Keratinocyte (primary cell): ENCODE data around the gene TSPEAR. TPM values are rescaled to one million over a fixed set of nuclear protein-coding genes. Genes with fewer than 3 reads are reported as not detected.

ENCODE experiments used
- DNase-seq: peaks from one replicate; pipeline ENCODE4 v3.0.0-alpha.2; 2011; ENCODE audit warnings: low read depth, missing footprints, low spot score
- FAIRE-seq: peaks from 2 replicates; lab custom pipeline; 2011; peaks lifted over from hg19 to GRCh38; lab: Jason Lieb, UNC
- H2AFZ ChIP-seq: 2 replicates; pipeline ENCODE4 v1.6.0; 2012; ENCODE audit warnings: low read length, control low read depth, inconsistent platforms; ENCODE audit not compliant: control insufficient read depth
- H3K27ac ChIP-seq: 2 replicates; pipeline ENCODE4 v1.5.1; 2011; ENCODE audit warnings: low read length; ENCODE audit not compliant: control insufficient read depth, insufficient read depth
- H3K27me3 ChIP-seq: 3 replicates; pipeline ENCODE4 v1.6.0; 2011; ENCODE audit warnings: low read length; ENCODE audit not compliant: control insufficient read depth, insufficient read depth; ENCODE audit errors: extremely low read depth
- H3K36me3 ChIP-seq, 2 experiments: 2 replicates in 1 of 2; 3 replicates in 1 of 2; pipeline ENCODE4 v1.5.1; 2011; ENCODE audit warnings: low read length in 2 of 2, mild to moderate bottlenecking in 1 of 2; ENCODE audit not compliant: control insufficient read depth in 2 of 2, insufficient read depth in 2 of 2; ENCODE audit errors: extremely low read depth in 1 of 2
- H3K4me1 ChIP-seq: 3 replicates; pipeline ENCODE4 v1.5.1; 2011; ENCODE audit warnings: low read length; ENCODE audit not compliant: control insufficient read depth, insufficient read depth; ENCODE audit errors: extremely low read depth
- H3K4me2 ChIP-seq: 3 replicates; pipeline ENCODE4 v1.6.0; 2011; ENCODE audit warnings: low read depth, low read length; ENCODE audit not compliant: control insufficient read depth, insufficient read depth; ENCODE audit errors: extremely low read depth
- H3K4me3 ChIP-seq, 3 experiments: fragments of 200-600 bp in 1 of 3; sonication (generic) in 1 of 3; 2 replicates in 2 of 3; 3 replicates in 1 of 3; pipeline ENCODE4 v1.5.1; 2011 to 2016; ENCODE audit warnings: low read length in 3 of 3, mild to moderate bottlenecking in 3 of 3, control low read depth in 2 of 3, inconsistent platforms in 1 of 3, low read depth in 1 of 3, mixed read lengths in 1 of 3, mixed run types in 1 of 3, moderate library complexity in 1 of 3; ENCODE audit not compliant: control insufficient read depth in 2 of 3, insufficient read depth in 2 of 3; ENCODE audit errors: extremely low read depth in 1 of 3
- H3K79me2 ChIP-seq: 2 replicates; pipeline ENCODE4 v1.6.0; 2012; ENCODE audit warnings: low read length; ENCODE audit not compliant: control insufficient read depth, insufficient read depth
- H3K9ac ChIP-seq: 3 replicates; pipeline ENCODE4 v1.6.0; 2011; ENCODE audit warnings: low read length; ENCODE audit not compliant: control insufficient read depth, insufficient read depth; ENCODE audit errors: extremely low read depth
- H3K9me1 ChIP-seq: 3 replicates; pipeline ENCODE4 v1.6.0; 2011; ENCODE audit warnings: low read length; ENCODE audit not compliant: control insufficient read depth, insufficient read depth; ENCODE audit errors: extremely low read depth
- H3K9me3 ChIP-seq: 2 replicates; pipeline ENCODE4 v1.5.1; 2012; ENCODE audit warnings: low read depth, low read length; ENCODE audit not compliant: control insufficient read depth
- H4K20me1 ChIP-seq: 3 replicates; pipeline ENCODE4 v1.6.0; 2011; ENCODE audit warnings: low read length; ENCODE audit not compliant: control insufficient read depth, insufficient read depth; ENCODE audit errors: extremely low read depth
- CTCF ChIP-seq, 3 experiments: IDR thresholded peaks in 1 of 3; conservative IDR thresholded peaks in 1 of 3; optimal IDR thresholded peaks in 1 of 3; 2 replicates in 2 of 3; 3 replicates in 1 of 3; pipeline versions ENCODE3 to v1.5.1; 2011; ENCODE audit warnings: low read length in 3 of 3, mild to moderate bottlenecking in 3 of 3, moderate library complexity in 2 of 3, control low read depth in 1 of 3, inconsistent platforms in 1 of 3; ENCODE audit not compliant: insufficient read depth in 2 of 3; ENCODE audit errors: extremely low read depth in 1 of 3
- EZH2 ChIP-seq: IDR thresholded peaks from one replicate; pipeline ENCODE4 v1.6.1; 2012; ENCODE audit warnings: inconsistent platforms, mild to moderate bottlenecking, low read length, moderate library complexity
- dilution Hi-C: fragments of 300-500 bp; cut with MboI; formaldehyde crosslinking; loops from one replicate; pipeline ENCODE4 v1.7.0; 2020; ENCODE audit warnings: low sequenced_read_pairs; ENCODE audit not compliant: extremely low pct_ligation_motif_present
- polyA plus RNA-seq, 5 experiments: library from polyadenylated mRNA; depleted of rRNA in 3 of 5; stranded (reverse) in 3 of 5; stranded (forward) in 1 of 5; unstranded in 1 of 5; fragments of >200 nt; gene quantifications; 1 replicate in 1 of 5; 2 replicates in 3 of 5; 3 replicates in 1 of 5; pipeline versions ENCODE4 v1.2.1 to v1.2.3, GENCODE V29; 2011 to 2012; ENCODE audit warnings: missing spikeins in 2 of 5, low read depth in 1 of 5, low replicate concordance in 1 of 5

Gene TSPEAR
- polyA plus RNA-seq, 1 donor (not counting 4 experiments of a cell fraction or from before 2014, with no cell fraction given): 0.12 TPM

- Histone ChIP-seq H3K36me3 (no peaks in the 10 kb centered on the region), H3K27me3 (no peaks in the 10 kb centered on the region), H3K4me1 (no peaks in the 10 kb centered on the region), H2AFZ (no peak overlapping the region), H4K20me1 (no peaks in the 10 kb centered on the region), H3K9me3 (no peaks in the 10 kb centered on the region), H3K9ac (no peak overlapping the region), H3K9me1 (no peaks in the 10 kb centered on the region), H3K4me2 (no peak overlapping the region), H3K79me2 (no peaks in the 10 kb centered on the region), H3K4me3 (no peak overlapping the region), H3K27ac (no peak overlapping the region)
- no peak for DNase-seq
- TF ChIP-seq CTCF (optimal IDR thresholded peaks at IDR 0.05 in 1 of 3, IDR thresholded peaks at IDR 0.05 in 1 of 3, conservative IDR thresholded peaks at IDR 0.05 in 1 of 3; ENCODE audit: extremely low read depth in 1 of 3, insufficient read depth in 2 of 3, low read length in 3 of 3): no peak
- no peak for TF ChIP-seq EZH2
- dilution Hi-C loops: no loop called here
- FAIRE-seq: no peak
Measured at GRCh38 chr21:44540741-44541288, 170.6 kb downstream of the TSPEAR start.

- Histone ChIP-seq H4K20me1 (no peaks in the 10 kb centered on the region), H3K9me1 (no peaks in the 10 kb centered on the region), H3K27ac (no peak within 1 kb of the TSS), H3K79me2 (no peaks in the 10 kb centered on the region), H3K4me2 (no peak within 1 kb of the TSS), H3K36me3 (no peaks in the 10 kb centered on the region), H2AFZ (no peak within 1 kb of the TSS), H3K4me3 (no peak within 1 kb of the TSS), H3K9ac (no peak within 1 kb of the TSS), H3K9me3 (no peaks in the 10 kb centered on the region), H3K27me3 (no peaks in the 10 kb centered on the region), H3K4me1 (no peaks in the 10 kb centered on the region)
- dilution Hi-C loops: no loop called here
- TF ChIP-seq CTCF (optimal IDR thresholded peaks at IDR 0.05 in 1 of 3, IDR thresholded peaks at IDR 0.05 in 1 of 3, conservative IDR thresholded peaks at IDR 0.05 in 1 of 3; ENCODE audit: extremely low read depth in 1 of 3, insufficient read depth in 2 of 3, low read length in 3 of 3) (no peak), EZH2 (no peak)
- FAIRE-seq: no peak
- no peak for DNase-seq
Measured at GRCh38 chr21:44539991-44540666, 171.2 kb downstream of the TSPEAR start, which contains the start of gene KRTAP10-1. KRTAP10-1 (minus strand) TSS chr21:44540195; CDS start chr21:44540150, 45 bp downstream.
